ENCODE results near the gene CAPN10. TPM values are rescaled to one million over a fixed set of nuclear protein-coding genes. Genes with fewer than 3 reads are reported as not detected.
"Not testable (repeated sequence)": the region's sequence is repeated elsewhere in the genome, so short reads cannot be mapped to it uniquely, and the experiment has no call there.

CAPN10 gene
- total RNA-seq: 21.0 and 22.1 TPM in 2 replicates

DNA sequence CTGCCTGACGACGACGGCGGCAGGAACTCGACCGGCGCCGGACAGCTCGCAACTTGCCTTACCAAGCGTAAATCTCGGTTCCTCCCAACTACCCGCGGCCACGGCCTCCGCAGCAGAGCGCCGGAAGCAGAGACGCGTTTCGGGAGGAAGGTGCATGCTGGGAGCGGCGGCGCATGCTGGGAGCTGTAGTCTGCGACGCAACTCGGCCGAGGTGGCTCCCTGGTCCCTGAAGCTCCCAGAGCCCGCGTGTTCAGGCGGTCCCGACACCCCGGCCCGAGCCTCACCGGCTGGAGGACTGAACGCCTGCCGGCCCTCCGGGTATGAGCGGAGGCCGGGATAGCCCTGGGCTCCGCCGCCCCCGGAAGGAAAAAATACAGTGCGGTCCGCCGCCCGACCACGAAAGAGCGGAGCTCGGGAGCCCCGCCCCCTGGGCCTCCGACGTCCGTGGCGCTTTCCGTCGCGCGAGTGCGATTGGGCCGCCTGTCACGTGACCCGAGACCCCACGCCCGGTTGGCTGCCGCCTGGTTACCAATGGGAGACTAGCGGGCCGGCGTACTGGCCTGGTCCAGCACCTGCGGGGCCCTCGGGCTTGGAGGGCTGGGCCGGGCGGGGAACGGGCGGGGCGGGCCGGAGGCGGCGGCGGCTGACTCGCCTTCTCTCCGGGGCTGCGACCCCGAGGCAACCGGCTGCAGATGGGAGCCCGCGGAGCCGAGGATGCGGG is at the start of gene CAPN10:
Gene CAPN10 (plus strand): TSS at position 537 of the 721 bp plus-strand sequence. CDS start 178 bp downstream, at position 715.
- Histone ChIP-seq H3K9me3 (ENCODE audit: low read depth, low read length) (no peaks in the 10 kb centered on the region), H3K36me3 (ENCODE audit: insufficient read depth, low read length) (no peaks in the 10 kb centered on the region), H3K4me1 (ENCODE audit: insufficient read depth, low read length) (peaks cover 28% of the 10 kb centered on the region), H4K20me1 (ENCODE audit: insufficient read depth, low read length) (peaks cover 38% of the 10 kb centered on the region), H3K4me3 (ENCODE audit: insufficient read depth, low read length) (peak within 1 kb of the TSS; percentile 90), H3K27me3 (ENCODE audit: insufficient read depth, low read length) (no peaks in the 10 kb centered on the region), H3K79me2 (ENCODE audit: insufficient read depth, low read length) (peaks cover 89% of the 10 kb centered on the region), H2AFZ (ENCODE audit: low read length) (peak within 1 kb of the TSS; percentile 93), H3K4me2 (ENCODE audit: insufficient read depth, low read length) (peak within 1 kb of the TSS; percentile 90), H3K27ac (ENCODE audit: low read depth, low read length) (peak within 1 kb of the TSS; percentile 79)
- DNase-seq (ENCODE audit: insufficient read length, low spot score, missing footprints): peak; percentile 100
- TF ChIP-seq CTCF (IDR thresholded peaks at IDR 0.05; ENCODE audit: extremely low read depth, low read depth, low read length): no peak

GRCh38 chr2:240538031-240538780 is 48.3 kb upstream of the CAPN10 start:
- Histone ChIP-seq H3K4me3 (ENCODE audit: insufficient read depth, low read length) (no peak overlapping the region), H3K4me2 (ENCODE audit: insufficient read depth, low read length) (no peak overlapping the region), H3K4me1 (ENCODE audit: insufficient read depth, low read length) (no peaks in the 10 kb centered on the region), H3K9me3 (ENCODE audit: low read depth, low read length) (no peaks in the 10 kb centered on the region), H4K20me1 (ENCODE audit: insufficient read depth, low read length) (no peaks in the 10 kb centered on the region), H2AFZ (ENCODE audit: low read length) (no peak overlapping the region), H3K36me3 (ENCODE audit: insufficient read depth, low read length) (peaks cover 14% of the 10 kb centered on the region), H3K27me3 (ENCODE audit: insufficient read depth, low read length) (no peaks in the 10 kb centered on the region), H3K27ac (ENCODE audit: low read depth, low read length) (no peak overlapping the region), H3K79me2 (ENCODE audit: insufficient read depth, low read length) (no peaks in the 10 kb centered on the region)
- peak; percentile 30 for DNase-seq (ENCODE audit: insufficient read length, low spot score, missing footprints)
- no peak for TF ChIP-seq CTCF (IDR thresholded peaks at IDR 0.05; ENCODE audit: extremely low read depth, low read depth, low read length)

DNA sequence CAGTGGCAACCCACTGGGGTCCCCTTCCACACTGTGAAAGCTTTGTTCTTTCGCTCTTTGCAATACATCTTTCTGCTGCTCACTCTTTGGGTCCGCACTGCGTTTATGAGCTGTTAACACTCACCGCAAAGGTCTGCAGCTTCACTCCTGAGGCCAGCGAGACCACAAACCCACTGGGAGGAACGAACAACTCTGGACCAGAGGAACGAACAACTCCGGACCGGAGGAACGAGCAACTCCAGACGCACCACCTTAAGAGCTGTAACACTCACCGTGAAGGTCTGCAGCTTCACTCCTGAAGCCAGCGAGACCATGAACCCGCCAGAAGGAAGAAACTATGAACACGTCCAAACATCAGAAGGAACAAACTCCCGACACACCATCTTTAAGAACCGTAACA is 47.4 kb upstream of the CAPN10 start:
- not testable (repeated sequence) for H3K4me1 ChIP-seq (ENCODE audit: insufficient read depth, low read length); H3K9me3 ChIP-seq (ENCODE audit: low read depth, low read length); H3K4me3 ChIP-seq (ENCODE audit: insufficient read depth, low read length); H3K27me3 ChIP-seq (ENCODE audit: insufficient read depth, low read length); H2AFZ ChIP-seq (ENCODE audit: low read length); DNase-seq (ENCODE audit: insufficient read length, low spot score, missing footprints); H3K4me2 ChIP-seq (ENCODE audit: insufficient read depth, low read length); H3K79me2 ChIP-seq (ENCODE audit: insufficient read depth, low read length); H3K27ac ChIP-seq (ENCODE audit: low read depth, low read length); H4K20me1 ChIP-seq (ENCODE audit: insufficient read depth, low read length)
- H3K36me3 ChIP-seq (ENCODE audit: insufficient read depth, low read length): peaks cover 14% of the 10 kb centered on the region

GRCh38 chr2:240539906-240540305 is 46.6 kb upstream of the CAPN10 start:
- Histone ChIP-seq H3K36me3 (ENCODE audit: insufficient read depth, low read length) (peaks cover 14% of the 10 kb centered on the region), H3K79me2 (ENCODE audit: insufficient read depth, low read length) (no peaks in the 10 kb centered on the region), H4K20me1 (ENCODE audit: insufficient read depth, low read length) (no peaks in the 10 kb centered on the region), H2AFZ (ENCODE audit: low read length) (no peak overlapping the region), H3K4me3 (ENCODE audit: insufficient read depth, low read length) (no peak overlapping the region), H3K27me3 (ENCODE audit: insufficient read depth, low read length) (no peaks in the 10 kb centered on the region), H3K27ac (ENCODE audit: low read depth, low read length) (no peak overlapping the region), H3K4me1 (ENCODE audit: insufficient read depth, low read length) (no peaks in the 10 kb centered on the region), H3K4me2 (ENCODE audit: insufficient read depth, low read length) (no peak overlapping the region), H3K9me3 (ENCODE audit: low read depth, low read length) (no peaks in the 10 kb centered on the region)
- no peak for TF ChIP-seq CTCF (IDR thresholded peaks at IDR 0.05; ENCODE audit: extremely low read depth, low read depth, low read length)
- no peak for DNase-seq (ENCODE audit: insufficient read length, low spot score, missing footprints)

All from osteoblast (primary cell).